ENCODE data around the gene HYAL2. TPM values are rescaled to one million over a fixed set of nuclear protein-coding genes. Genes with fewer than 3 reads are reported as not detected.

The HYAL2 gene
- total RNA-seq, 2 experiments from 2014 or later = 11.7 to 11.9 TPM

DNA sequence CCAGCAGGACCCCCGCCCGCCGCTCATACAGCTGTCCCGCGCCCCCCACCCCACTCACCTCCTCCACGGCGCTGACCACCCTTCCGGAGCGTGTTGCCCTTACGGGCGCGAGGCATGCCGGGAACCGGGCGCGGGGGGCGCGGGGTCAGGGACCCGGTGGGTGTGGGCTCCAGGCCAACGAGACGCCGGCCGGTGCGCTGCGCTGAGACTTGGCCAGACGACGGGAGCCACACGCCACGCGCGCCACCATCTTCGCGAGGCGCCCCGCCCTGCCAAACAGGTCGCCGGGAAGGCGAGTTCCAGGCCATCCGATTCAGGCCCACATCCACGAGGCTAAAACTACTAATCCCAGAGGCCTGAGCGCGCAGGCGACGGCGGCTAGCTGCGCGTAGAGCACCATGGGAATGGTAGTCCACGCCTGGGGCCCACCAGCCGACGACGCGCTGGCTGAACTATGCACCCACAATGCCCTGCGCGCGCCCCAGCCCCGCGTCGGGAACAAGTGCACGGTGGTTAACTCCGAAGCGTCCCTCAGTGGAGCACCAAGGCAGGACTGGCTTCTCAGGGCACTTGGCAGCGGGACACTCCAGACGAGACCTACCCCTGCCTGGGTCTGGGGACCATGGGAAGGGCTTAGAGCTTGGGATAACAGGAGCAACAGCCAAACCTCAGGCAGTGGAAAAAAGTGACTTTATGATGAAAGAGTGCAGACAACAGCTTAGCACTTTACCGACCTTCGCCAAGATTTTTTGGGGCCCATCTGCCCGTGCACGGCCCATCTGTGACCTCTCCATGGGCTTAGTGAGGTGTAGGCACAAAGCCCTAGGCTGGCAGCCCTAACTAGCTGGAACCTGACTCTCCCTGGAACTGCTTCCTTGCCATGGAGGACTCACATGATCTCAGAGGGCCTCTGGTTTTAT, 30.1 kb downstream of the HYAL2 start, which contains the start of gene IFRD2:
Gene IFRD2 (minus strand): TSS at position 271 of the 920 bp plus-strand sequence. CDS start 155 bp downstream, at position 116.
- ChIA-PET CTCF (interaction anchor here (0.6 to 2.3 kb wide), 10 partner anchors 17 to 112 kb away, joined by 3 to 11 read pairs (median 4); partner anchors contain the start of gene GNAI2), POLR2A (interaction anchor here (0.5 to 1.4 kb wide), 13 partner anchors 10 to 60 kb away, joined by 3 to 9 read pairs (median 4); partner anchors contain the start of genes CYB561D2, LSMEM2 and NPRL2)

DNA sequence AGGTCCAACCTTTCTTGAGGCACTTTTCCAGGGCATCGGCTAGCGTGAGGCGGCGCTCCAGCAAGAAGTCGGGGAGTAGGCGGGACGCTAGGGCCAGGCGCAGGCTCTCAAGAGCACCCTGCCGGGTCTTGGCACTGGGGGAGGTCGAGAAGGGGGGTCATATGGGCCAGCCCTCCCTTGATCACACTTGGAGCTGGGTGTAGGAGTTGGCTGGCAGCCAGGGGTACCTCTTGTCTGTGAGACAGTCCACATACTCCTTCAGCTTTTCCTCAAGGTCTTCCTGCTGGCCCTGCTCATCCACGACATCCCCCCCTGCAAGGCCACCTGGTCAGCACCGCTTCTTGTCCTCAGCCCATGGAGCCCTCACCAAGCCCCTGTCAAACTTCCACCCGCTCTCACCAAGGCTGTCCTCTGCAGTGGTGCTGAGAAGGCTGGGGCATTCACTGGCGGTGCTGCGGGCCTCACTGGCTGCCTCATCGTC, 32.3 kb downstream of the HYAL2 start:
- ChIA-PET CTCF (interaction anchor here (1.5 to 1.6 kb wide), 2 partner anchors 15 to 64 kb away, joined by 4 to 5 read pairs; no protein-coding TSS in a partner anchor), POLR2A (no interaction called here)

DNA sequence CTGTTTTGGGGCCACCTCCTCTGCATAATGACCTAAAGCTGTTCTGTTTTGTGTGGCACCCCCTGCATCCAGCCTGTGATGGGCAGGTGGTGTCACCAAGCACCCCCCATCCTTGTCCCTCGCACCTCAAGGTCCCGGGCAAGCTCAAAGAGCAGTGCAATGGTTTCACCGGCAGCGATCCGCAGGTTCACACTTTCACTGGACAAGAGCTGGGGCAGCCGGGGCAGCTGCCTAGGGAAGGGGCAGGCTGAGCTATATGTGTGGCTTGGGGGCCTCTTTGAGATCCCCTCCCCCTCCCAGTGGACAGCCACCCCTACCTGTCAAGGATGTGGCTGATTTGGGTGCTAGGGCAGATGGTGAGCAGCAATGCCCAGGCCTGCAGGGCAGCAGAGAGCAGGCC, 33.4 kb downstream of the HYAL2 start:
- POLR2A ChIA-PET = interaction anchor here (0.6 to 1.5 kb wide), 2 partner anchors 9 to 10 kb away, joined by 3 to 4 read pairs; partner anchors contain the start of genes HYAL3 and NAA80

DNA sequence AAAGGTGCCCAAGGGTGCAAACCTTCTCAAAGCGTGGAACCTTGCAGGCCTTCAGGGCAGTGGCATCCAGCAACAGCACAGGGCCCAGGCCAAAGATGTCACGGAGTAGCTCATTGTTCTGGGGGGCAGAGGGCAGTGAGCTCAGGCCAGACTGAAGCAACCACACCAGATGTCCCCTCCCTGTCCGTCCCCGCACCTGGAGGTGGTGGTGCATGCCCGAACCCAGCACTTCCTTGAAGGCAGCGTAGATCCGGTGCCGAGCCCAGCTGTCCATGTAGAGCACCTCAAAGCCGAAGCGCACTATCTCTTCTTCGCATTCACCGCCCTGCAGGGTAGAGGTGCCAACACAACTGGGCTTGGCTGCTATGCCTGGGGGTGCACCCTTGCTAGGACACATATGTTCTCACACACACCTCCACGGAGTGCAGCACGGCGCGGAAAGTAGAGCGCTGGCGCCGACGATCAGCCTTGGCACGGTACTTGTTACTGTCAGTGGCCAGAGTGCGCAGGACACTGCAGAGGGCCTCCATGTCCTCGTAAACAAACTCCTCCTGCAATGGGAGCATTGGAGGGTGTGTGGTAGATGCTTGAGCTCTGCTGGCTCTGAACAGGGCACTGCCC, 34.0 kb downstream of the HYAL2 start:
- ChIA-PET POLR2A (interaction anchor here (0.6 to 1.5 kb wide), 2 partner anchors 8 to 10 kb away, joined by 3 to 4 read pairs; partner anchors contain the start of genes HYAL3 and NAA80), CTCF (interaction anchor here (0.7 to 1.7 kb wide), 5 partner anchors 9 to 62 kb away, joined by 3 to 5 read pairs (median 3); partner anchors contain the start of gene LSMEM2)

More for the DNA sequence above, 33.4 kb downstream of the HYAL2 start:
- CTCF ChIA-PET = interaction anchor here (0.7 to 1.7 kb wide), 3 partner anchors 9 to 14 kb away, joined by 4 to 5 read pairs (median 5); no protein-coding TSS in a partner anchor

DNA sequence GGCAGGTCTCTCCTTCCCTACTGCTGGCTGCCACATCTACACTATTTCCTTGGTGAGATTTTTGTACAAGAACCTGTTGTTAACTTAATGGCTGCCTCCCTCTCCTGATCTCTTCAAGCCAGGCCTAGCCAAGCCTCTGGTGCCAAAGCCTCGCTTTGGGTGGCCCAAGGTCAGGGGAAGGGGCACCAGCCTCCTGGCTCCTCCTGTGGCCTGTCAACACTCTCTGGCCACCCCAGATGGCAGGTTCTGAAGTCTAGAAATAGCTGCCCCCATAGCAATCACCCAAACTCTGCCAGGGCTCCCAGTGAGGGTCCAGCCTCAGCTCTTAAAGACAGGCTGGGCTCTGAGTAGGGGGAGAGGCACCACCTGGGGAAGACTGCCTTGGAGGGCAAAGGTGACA, 35.3 kb downstream of the HYAL2 start:
- ChIA-PET CTCF (interaction anchor here (1.6 kb wide), 1 partner anchor 13 kb away, joined by 5 read pairs; no protein-coding TSS in a partner anchor), POLR2A (no interaction called here)

DNA sequence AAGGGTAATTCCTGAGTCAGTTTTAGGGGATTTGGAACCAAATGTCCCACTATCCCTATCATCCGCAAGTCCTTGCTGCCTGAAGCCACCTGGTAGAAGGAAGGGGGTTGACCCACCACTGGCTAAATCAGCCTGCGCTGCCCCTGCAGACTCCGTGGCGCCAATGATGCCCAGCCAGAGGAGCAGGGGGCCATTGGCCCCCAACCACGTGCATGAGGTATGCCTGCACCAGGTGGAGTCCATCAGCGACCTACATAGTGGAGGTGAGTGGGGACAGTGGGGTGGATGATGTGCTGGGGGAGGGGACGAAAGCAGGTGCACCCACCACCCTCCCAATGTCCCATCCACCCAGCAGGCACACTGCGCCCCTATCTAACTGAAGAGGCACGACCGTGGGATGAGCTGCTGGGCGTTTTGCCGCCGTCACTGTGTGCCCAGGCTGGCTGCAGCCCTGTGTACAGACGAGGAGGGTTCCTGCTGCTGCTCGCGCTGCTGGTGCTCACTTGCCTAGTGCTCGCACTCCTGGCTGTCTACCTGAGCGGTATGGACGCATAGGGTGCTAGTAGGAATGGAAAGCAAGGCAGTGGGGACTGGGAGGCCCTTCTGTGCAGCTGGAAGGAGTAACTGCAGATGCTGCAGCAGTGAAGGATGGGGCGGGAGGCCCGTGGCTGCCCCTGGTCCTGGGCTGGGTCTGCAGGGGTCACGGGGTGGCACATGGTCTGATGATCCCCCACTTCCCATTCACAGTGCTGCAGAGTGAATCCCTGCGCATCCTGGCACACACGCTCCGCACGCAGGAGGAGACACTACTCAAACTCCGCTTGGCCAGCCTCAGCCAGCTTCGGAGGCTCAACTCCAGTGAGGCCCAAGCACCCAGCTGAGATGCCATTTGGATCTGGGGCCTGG, 36.0 kb downstream of the HYAL2 start:
- ChIA-PET CTCF (interaction anchor here (1.6 kb wide), 1 partner anchor 12 kb away, joined by 5 read pairs; no protein-coding TSS in a partner anchor), POLR2A (no interaction called here)

DNA sequence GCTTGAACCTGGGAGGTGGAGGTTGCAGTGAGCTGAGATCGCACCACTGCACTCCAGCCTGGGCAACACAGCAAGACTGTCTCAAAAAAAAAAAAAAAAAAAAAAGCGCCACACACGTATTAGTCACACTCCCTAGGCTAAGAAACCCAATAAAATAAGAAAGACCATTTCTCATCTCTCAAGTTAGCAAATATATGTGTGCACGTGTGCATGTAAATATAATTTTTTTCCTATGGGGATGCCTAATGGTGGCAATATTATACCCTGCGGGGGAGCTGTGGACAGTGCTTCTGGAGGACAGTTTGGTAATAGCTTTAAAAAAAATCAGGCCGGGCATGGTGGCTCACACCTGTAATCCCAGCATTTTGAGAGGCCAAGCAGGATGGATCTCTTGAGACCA, 38.4 kb downstream of the HYAL2 start:
- ChIA-PET CTCF (interaction anchor here (1.0 to 1.9 kb wide), 3 partner anchors 8 to 90 kb away, joined by 3 to 8 read pairs (median 6); no protein-coding TSS in a partner anchor), POLR2A (interaction anchor here (1.1 kb wide), 1 partner anchor 17 kb away, joined by 3 read pairs; no protein-coding TSS in a partner anchor)

DNA sequence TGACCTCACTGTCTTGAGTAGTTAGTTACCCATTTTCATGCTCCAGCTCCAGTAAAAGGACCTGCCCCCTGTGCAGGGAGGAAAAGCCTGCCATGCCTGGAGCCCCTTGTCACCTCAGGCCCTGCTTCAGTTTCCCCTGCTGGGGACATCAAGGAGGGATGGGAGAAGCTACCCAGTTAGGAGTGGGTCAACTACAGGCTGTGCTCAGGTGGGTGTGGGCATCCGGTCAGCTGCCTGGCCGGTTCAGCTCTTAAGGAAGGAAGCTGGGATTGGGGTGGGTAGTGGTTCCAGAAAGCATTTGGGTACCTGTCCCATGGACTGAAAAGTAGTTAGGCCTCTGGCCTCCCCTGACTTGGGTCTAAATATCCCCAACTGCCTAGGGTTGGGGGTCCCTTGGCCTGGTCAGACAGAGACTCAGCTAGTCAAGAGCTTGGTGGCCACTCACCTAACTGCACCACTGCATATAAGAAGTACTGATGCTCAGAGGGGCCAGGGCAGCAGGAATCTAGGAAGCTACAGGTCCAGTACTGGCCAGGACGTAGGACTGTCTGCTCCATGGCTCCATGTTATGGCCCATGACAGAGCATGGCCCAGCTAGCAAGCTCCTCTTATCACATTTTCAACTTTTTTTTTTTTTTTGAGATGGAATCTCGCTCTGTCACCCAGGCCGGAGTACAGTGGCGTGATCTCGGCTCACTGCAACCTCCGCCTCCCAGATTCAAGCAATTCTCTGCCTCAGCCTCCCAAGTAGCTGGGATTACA, 43.1 kb downstream of the HYAL2 start:
- ChIA-PET POLR2A (interaction anchor here (0.5 to 1.5 kb wide), 6 partner anchors 13 to 601 kb away, joined by 3 to 6 read pairs (median 4); partner anchors contain the start of gene IFRD2), CTCF (interaction anchor here (1.1 to 1.5 kb wide), 3 partner anchors 9 to 87 kb away, joined by 3 to 6 read pairs (median 3); no protein-coding TSS in a partner anchor)

DNA sequence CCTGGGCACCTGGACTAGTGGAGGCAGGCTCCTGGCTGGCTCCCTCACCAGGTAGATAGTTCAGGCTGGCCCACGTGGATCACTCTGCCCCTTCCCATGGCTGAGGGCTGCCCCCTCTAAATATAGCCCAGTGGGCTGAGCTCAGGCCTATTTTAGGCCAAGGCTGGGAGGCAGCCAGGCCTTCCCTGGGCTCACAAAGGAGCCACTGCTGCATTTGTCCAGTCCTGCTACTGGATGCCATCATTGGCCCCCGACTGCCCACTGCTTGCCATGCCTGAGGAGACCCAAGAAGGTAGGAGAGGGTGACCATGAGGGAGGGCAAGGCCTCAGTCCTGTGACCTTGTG, 43.7 kb downstream of the HYAL2 start, which contains the start of gene LSMEM2:
Gene LSMEM2 (plus strand): TSS at position 208 of the 345 bp plus-strand sequence. CDS start 27 bp downstream, at position 235.
- POLR2A ChIA-PET = interaction anchor here (0.5 to 1.5 kb wide), 3 partner anchors 13 to 44 kb away, joined by 3 to 6 read pairs (median 4); partner anchors contain the start of genes GNAI2 and IFRD2
- CTCF ChIA-PET = interaction anchor here (1.1 to 2.1 kb wide), 4 partner anchors 9 to 87 kb away, joined by 3 to 7 read pairs (median 4); no protein-coding TSS in a partner anchor

DNA sequence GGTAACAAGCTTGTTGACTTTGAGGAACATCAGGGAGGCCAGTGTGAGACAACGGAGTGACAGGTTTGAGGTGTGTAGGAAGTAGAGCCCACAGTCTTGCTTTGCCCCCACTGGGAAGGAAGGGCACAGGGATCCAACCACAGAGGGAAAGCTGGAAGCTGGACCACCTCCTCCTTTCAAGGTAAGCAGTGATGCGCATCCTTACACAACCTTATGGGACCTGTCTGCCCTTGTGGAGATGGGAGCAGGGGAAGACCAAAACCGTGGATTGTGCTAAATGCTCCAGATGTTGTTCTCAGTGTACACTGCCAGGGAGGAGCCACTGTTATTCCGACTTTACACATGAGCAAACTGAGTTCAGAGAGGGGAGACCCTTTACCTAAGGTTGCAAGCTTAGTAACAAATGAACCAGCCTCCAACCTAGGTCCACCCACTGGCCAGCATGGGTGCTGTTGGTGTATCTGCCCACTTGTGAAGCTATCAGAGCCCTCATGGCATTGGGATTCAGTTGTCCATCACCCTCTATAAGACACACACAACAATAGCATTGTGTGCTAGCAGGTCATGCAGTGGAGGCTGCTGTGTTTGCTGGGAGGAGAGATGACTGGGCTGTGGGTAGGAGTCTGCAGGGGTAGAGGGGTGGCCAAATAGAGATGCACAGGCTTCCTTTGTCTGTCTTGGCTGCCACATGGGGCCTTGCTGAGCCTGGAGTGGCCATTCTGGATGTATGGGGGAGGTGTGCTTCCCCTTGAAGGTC, 44.2 kb downstream of the HYAL2 start:
- ChIA-PET CTCF (interaction anchor here (0.6 to 2.1 kb wide), 5 partner anchors 10 to 86 kb away, joined by 3 to 7 read pairs (median 3); no protein-coding TSS in a partner anchor), POLR2A (interaction anchor here (0.9 to 1.5 kb wide), 2 partner anchors 14 to 42 kb away, joined by 3 to 4 read pairs; partner anchors contain the start of genes GNAI2 and IFRD2)

DNA sequence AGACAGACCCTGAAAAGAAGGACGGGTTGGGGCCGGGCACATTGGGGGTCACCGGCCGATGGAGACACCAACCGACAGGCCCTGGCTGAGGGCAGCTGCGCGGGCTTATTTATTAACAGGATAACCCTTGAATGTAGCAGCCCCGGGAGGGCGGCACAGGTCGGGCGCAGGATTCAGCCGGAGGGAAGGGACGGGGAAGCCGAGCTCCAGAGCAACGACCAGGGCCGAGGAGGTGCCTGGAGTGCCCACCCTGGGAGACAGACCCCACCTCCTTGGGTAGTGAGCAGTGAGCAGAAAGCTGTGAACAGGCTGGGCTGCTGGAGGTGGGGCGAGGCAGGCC, 45.8 kb downstream of the HYAL2 start:
- ChIA-PET CTCF (interaction anchor here (0.7 to 3.4 kb wide), 5 partner anchors 30 to 86 kb away, joined by 3 to 13 read pairs (median 4); partner anchors contain the start of gene GNAT1), POLR2A (interaction anchor here (0.6 kb wide), 1 partner anchor 25 kb away, joined by 5 read pairs; no protein-coding TSS in a partner anchor)

DNA sequence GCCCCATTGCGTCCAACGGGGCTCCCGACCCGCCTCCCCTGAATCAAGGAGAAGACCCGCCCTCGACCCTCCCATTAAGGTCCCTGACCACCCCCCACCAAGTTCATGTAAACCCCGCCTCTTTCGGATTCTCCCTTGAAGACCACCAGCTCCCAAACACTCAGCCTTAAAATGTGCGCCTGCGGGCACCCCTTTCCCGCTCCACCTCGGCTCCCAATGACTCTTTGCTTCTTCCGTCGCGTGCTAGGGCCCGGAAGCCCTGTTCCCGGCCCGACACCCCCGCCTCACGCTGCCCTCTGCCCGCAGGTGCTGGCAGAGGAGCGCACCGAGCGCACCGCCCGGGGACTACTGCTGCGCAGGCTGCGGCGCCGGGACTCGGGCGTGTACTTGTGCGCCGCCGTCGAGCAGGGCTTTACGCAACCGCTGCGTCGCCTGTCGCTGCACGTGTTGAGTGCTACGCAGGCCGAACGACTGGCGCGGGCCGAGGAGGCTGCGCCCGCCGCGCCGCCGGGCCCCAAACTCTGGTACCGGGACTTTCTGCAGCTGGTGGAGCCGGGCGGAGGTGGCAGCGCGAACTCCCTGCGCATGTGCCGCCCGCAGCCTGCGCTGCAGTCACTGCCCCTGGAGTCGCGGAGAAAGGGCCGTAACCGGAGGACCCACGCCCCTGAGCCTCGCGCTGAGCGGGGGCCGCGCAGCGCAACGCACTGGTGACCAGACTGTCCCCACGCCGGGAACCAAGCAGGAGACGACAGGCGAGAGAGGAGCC, 46.4 kb downstream of the HYAL2 start:
- ChIA-PET POLR2A (interaction anchor here (1.2 kb wide), 1 partner anchor 30 kb away, joined by 3 read pairs; no protein-coding TSS in a partner anchor), CTCF (interaction anchor here (0.6 to 6.6 kb wide), 9 partner anchors 8 to 85 kb away, joined by 3 to 53 read pairs (median 5); partner anchors contain the start of genes GNAI2, GNAT1 and IFRD2)

DNA sequence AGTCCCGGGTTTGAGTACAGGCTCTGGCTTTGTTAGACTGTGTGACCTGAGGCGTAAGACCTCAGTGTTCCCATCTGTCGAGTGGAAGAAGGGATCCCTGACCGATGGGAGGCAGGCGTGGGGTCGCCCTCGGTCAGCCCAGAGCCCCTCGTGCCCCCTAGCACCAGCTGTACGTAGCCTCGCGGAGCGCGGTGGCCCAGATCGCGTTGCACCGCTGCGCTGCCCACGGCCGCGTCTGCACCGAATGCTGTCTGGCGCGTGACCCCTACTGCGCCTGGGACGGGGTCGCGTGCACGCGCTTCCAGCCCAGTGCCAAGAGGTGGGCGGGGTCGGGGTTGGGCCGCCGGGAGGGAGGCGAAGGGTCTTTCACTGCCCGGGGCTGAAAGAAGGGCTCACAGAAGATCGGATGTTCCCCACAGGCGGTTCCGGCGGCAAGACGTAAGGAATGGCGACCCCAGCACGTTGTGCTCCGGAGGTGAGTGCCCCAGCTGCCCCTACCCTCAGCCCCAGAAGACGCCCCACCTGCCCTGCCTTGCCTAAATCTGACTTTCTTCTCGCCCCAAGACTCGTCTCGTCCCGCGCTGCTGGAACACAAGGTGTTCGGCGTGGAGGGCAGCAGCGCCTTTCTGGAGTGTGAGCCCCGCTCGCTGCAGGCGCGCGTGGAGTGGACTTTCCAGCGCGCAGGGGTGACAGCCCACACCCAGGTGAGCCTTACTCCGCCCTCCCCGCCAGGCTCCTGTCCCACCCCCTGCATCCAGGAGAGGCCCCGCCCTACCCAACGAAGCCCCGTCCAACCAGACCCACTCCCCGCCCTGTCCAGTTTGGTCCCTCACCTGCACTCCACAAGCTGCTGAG, 47.2 kb downstream of the HYAL2 start:
- CTCF ChIA-PET = interaction anchor here (0.7 to 6.6 kb wide), 15 partner anchors 8 to 81 kb away, joined by 3 to 53 read pairs (median 5); partner anchors contain the start of genes GNAI2, IFRD2 and TUSC2
- POLR2A ChIA-PET = interaction anchor here (0.7 to 1.2 kb wide), 2 partner anchors 29 kb away, joined by 3 read pairs; no protein-coding TSS in a partner anchor

All from activated CD8-positive, alpha-beta memory T cell treated with anti-CD3 and anti-CD28 coated beads for 36 hours (primary cell).